Neuronal stem cell (in vitro differentiated cells): ENCODE results near the gene ZNF609.
"Not testable (repeated sequence)": the region's sequence is repeated elsewhere in the genome, so short reads cannot be mapped to it uniquely, and the experiment has no call there.

Source experiments
- DNase-seq: peaks from one replicate; pipeline ENCODE4 v3.0.0-alpha.2; 2013; ENCODE audit warnings: low spot score
- H2AFZ ChIP-seq: one replicate; pipeline ENCODE4 v1.6.1; 2013; ENCODE audit warnings: mild to moderate bottlenecking, low read length, inconsistent platforms
- H2AK5ac ChIP-seq: 2 replicates; pipeline ENCODE4 v1.6.1; 2013; ENCODE audit warnings: low read depth, mild to moderate bottlenecking, inconsistent platforms, low read length, moderate library complexity, mixed read lengths
- H2BK120ac ChIP-seq: 2 replicates; pipeline ENCODE4 v1.6.1; 2013; ENCODE audit warnings: low read depth, mild to moderate bottlenecking, inconsistent platforms, low read length, moderate library complexity, mixed read lengths
- H2BK12ac ChIP-seq: one replicate; pipeline ENCODE4 v1.6.1; 2013; ENCODE audit warnings: low read length, inconsistent platforms
- H2BK15ac ChIP-seq: 2 replicates; pipeline ENCODE4 v1.6.1; 2013; ENCODE audit warnings: mild to moderate bottlenecking, low read length, inconsistent platforms, mixed read lengths
- H2BK5ac ChIP-seq: one replicate; pipeline ENCODE4 v1.6.1; 2013; ENCODE audit warnings: inconsistent platforms, mild to moderate bottlenecking, low read length, moderate library complexity
- H3K14ac ChIP-seq: one replicate; pipeline ENCODE4 v1.6.1; 2013; ENCODE audit warnings: low read length, inconsistent platforms
- H3K18ac ChIP-seq: 2 replicates; pipeline ENCODE4 v1.6.1; 2013; ENCODE audit warnings: low read length, inconsistent platforms
- H3K23ac ChIP-seq: 2 replicates; pipeline ENCODE4 v1.6.1; 2013; ENCODE audit warnings: low read depth, mild to moderate bottlenecking, mixed read lengths, low read length, inconsistent platforms; ENCODE audit not compliant: poor library complexity
- H3K27ac ChIP-seq: replicated peaks from 3 replicates; pipeline ENCODE4 v1.5.1; 2013; ENCODE audit warnings: low read length, inconsistent platforms
- H3K27me3 ChIP-seq, 3 experiments: 2 replicates each; pipeline ENCODE4 v1.6.1; 2013; ENCODE audit warnings: low read length in 3 of 3, mild to moderate bottlenecking in 2 of 3, inconsistent platforms in 1 of 3, low read depth in 1 of 3, mixed read lengths in 1 of 3, moderate library complexity in 1 of 3; ENCODE audit not compliant: control insufficient read depth in 3 of 3, insufficient read depth in 3 of 3
- H3K36me3 ChIP-seq, 2 donors: replicated peaks in 1 of 2; 2 replicates each; pipeline ENCODE4 v1.6.1; 2013; ENCODE audit warnings: low read length in 2 of 2; ENCODE audit not compliant: control insufficient read depth in 2 of 2, insufficient read depth in 2 of 2
- H3K4ac ChIP-seq: 2 replicates; pipeline ENCODE4 v1.6.1; 2013; ENCODE audit warnings: inconsistent platforms, mild to moderate bottlenecking, low read length, moderate library complexity
- H3K4me1 ChIP-seq, 2 donors: 1 replicate in 1 of 2; 2 replicates in 1 of 2; pipeline ENCODE4 v1.6.1; 2013; ENCODE audit warnings: low read length in 2 of 2, low read depth in 1 of 2; ENCODE audit not compliant: control insufficient read depth in 2 of 2, insufficient read depth in 1 of 2
- H3K4me2 ChIP-seq: one replicate; pipeline ENCODE4 v1.6.1; 2013; ENCODE audit warnings: mild to moderate bottlenecking, low read length, inconsistent platforms; ENCODE audit not compliant: insufficient read depth, poor library complexity, severe bottlenecking
- H3K4me3 ChIP-seq, 2 donors: 2 replicates each; pipeline ENCODE4 v1.5.1; 2013; ENCODE audit warnings: low read length in 2 of 2, mild to moderate bottlenecking in 2 of 2, inconsistent platforms in 1 of 2, moderate library complexity in 1 of 2
- H3K79me1 ChIP-seq: one replicate; pipeline ENCODE4 v1.6.1; 2013; ENCODE audit warnings: low read depth, mild to moderate bottlenecking, inconsistent platforms, low read length, moderate library complexity
- H3K9ac ChIP-seq: one replicate; pipeline ENCODE4 v1.6.1; 2013; ENCODE audit warnings: mild to moderate bottlenecking, low read depth, low read length, inconsistent platforms; ENCODE audit not compliant: poor library complexity
- H3K9me3 ChIP-seq, 2 donors: replicated peaks in 1 of 2; 2 replicates each; pipeline versions ENCODE3 to v1.6.1; 2013; ENCODE audit warnings: low read length in 2 of 2, mild to moderate bottlenecking in 2 of 2, inconsistent platforms in 1 of 2, low read depth in 1 of 2, mixed read lengths in 1 of 2, moderate library complexity in 1 of 2; ENCODE audit not compliant: control insufficient read depth in 2 of 2, insufficient read depth in 1 of 2
- H4K8ac ChIP-seq: one replicate; pipeline ENCODE4 v1.6.1; 2013; ENCODE audit warnings: low read depth, mild to moderate bottlenecking, inconsistent platforms, low read length, moderate library complexity
- H4K91ac ChIP-seq: one replicate; pipeline ENCODE4 v1.6.1; 2013; ENCODE audit warnings: low read length, low read depth, mild to moderate bottlenecking, inconsistent platforms; ENCODE audit not compliant: poor library complexity
- whole genome bisulfite sequencing, 2 donors: extraction: QIAGEN DNeasy Blood & Tissue Kit; methylation state at CpG; one replicate each; pipeline ENCODE4 v1.1.7; 2013; ENCODE audit warnings: missing lambda C conversion rate in 2 of 2, mixed read lengths in 1 of 2; ENCODE audit not compliant: insufficient read length in 2 of 2, insufficient replicate concordance in 1 of 2; ENCODE audit errors: extremely low coverage in 2 of 2; 5-methylcytosine and 5-hydroxymethylcytosine counted together

The ZNF609 gene

DNA sequence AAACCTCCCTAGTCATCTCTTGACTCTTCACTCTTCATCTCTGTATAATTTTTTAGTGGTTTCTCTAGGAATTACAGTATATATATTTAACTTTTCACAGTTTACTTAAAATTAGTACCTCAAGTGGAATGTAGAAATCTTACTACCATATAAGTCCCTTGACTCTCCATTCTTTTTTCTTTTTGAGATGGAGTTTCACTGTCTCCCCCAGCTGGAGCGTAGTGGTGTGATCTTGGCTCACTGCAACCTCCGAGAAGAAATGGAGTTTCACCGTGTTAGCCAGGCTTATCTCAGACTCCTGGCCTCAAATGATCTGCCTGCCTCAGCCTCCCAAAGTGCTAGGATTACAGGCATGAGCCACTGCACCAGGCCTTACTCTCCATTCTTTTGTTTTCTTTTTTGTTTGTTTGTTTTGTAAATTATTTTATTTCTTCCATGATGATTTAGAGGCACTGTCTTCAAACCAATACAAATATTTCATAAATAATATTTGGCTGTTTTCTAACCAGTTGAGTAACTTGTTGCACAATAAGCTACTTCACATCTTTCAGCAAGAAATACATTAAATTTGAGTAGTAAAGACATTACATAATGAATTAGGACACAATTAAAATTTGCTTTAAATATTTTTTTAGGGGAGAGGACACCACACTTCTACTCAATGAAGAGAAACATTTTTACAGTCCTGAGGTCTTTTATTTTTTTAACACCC lies 170.2 kb downstream of the ZNF609 start:
- no peak overlapping the region for H4K91ac ChIP-seq
- no CpG with 5 or more reads among the region's 3 CpGs for WGBS, 2 donors
- DNase-seq: no peak
- no peaks in the 10 kb centered on the region for H3K27me3 ChIP-seq
- H4K8ac ChIP-seq: no peak overlapping the region
- no peak overlapping the region for H3K4ac ChIP-seq
- no peaks in the 10 kb centered on the region for H3K79me1 ChIP-seq
- no peak overlapping the region for H3K18ac ChIP-seq
- no peak overlapping the region for H2BK5ac ChIP-seq
- no peak overlapping the region for H3K4me2 ChIP-seq
- no peaks in the 10 kb centered on the region for H3K9me3 ChIP-seq
- H3K36me3 ChIP-seq: peaks cover 0 to 34% of the 10 kb centered on the region in 2 donors
- no peak overlapping the region for H3K9ac ChIP-seq
- no peak overlapping the region for H2BK120ac ChIP-seq
- peaks cover 8 to 18% of the 10 kb centered on the region in 2 donors for H3K4me1 ChIP-seq
- no peak overlapping the region for H3K23ac ChIP-seq
- H2BK12ac ChIP-seq: no peak overlapping the region
- no peak overlapping the region for H3K4me3 ChIP-seq
- H3K14ac ChIP-seq: no peak overlapping the region
- no peak overlapping the region for H2AFZ ChIP-seq
- H3K27ac ChIP-seq: no peak overlapping the region
- no peak overlapping the region for H2BK15ac ChIP-seq
- no peak overlapping the region for H2AK5ac ChIP-seq

DNA sequence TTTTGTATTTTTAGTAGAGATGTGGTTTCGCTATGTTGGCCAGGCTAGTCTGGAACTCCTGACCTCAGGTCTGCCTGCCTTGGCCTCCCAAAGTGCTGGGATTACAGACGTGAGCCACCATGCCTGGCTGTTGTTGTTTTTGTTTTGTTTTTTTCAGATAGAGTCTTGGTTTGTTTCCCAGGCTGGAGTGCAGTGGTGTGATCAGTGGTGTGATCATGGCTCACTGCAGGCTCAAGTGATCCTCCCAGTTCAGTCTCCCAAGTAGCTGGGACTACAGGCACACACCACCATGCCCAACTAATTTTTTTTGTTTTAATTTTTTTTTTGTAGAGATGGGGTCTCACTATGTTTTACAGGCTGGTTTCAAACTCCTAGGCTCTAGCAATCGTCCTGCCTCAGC lies 172.3 kb downstream of the ZNF609 start:
- not testable (repeated sequence) for H3K4ac ChIP-seq, H2BK15ac ChIP-seq, H3K14ac ChIP-seq, H4K8ac ChIP-seq, H3K9ac ChIP-seq, H2BK5ac ChIP-seq, H3K23ac ChIP-seq, H3K27me3 ChIP-seq, H2AFZ ChIP-seq, H2BK120ac ChIP-seq, H3K79me1 ChIP-seq, H2AK5ac ChIP-seq, DNase-seq, H2BK12ac ChIP-seq, H3K4me2 ChIP-seq, H4K91ac ChIP-seq, H3K4me3 ChIP-seq, H3K18ac ChIP-seq
- peaks cover 12 to 32% of the 10 kb centered on the region in 2 donors for H3K4me1 ChIP-seq
- peaks cover 0 to 32% of the 10 kb centered on the region in 2 donors for H3K36me3 ChIP-seq
- H3K27ac ChIP-seq: peak overlapping the region; percentile 13
- H3K9me3 ChIP-seq: peaks cover 0 to 11% of the 10 kb centered on the region in 2 donors
- WGBS, 2 donors: no CpG with 5 or more reads among the region's 3 CpGs

DNA sequence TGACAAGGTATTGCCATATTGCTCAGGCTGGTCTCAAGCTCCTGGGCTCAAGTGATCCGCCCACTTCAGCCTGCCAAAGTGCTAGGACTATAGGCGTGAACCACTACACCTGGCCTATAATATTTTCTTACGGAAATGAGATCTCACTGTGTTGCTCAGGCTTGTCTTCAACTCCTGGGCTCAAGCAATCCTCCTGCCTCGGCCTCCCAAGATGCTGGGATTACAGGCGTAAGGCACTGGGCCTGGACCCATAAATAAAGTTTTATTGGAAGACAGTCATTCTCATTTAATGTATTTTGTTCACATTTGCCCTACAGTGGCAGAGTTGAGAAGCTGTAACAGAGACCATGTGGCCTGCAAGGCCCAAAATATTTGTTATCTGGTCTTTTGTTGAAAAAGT lies 173.0 kb downstream of the ZNF609 start:
- no peak overlapping the region for H2BK12ac ChIP-seq
- H4K8ac ChIP-seq: no peak overlapping the region
- H3K4me3 ChIP-seq: no peak overlapping the region
- H3K4me2 ChIP-seq: no peak overlapping the region
- no peak overlapping the region for H4K91ac ChIP-seq
- H3K4me1 ChIP-seq: peaks cover 12 to 32% of the 10 kb centered on the region in 2 donors
- H3K14ac ChIP-seq: no peak overlapping the region
- H3K79me1 ChIP-seq: no peaks in the 10 kb centered on the region
- H3K9me3 ChIP-seq: peaks cover 0 to 15% of the 10 kb centered on the region in 2 donors
- no peak overlapping the region for H3K4ac ChIP-seq
- H2AFZ ChIP-seq: no peak overlapping the region
- H2AK5ac ChIP-seq: peak overlapping the region; percentile 77
- H3K23ac ChIP-seq: no peak overlapping the region
- H3K36me3 ChIP-seq: peaks cover 0 to 31% of the 10 kb centered on the region in 2 donors
- no peak overlapping the region for H3K18ac ChIP-seq
- no peak overlapping the region for H3K9ac ChIP-seq
- peak overlapping the region; percentile 83 for H3K27ac ChIP-seq
- no peak for DNase-seq
- H2BK120ac ChIP-seq: no peak overlapping the region
- H2BK15ac ChIP-seq: no peak overlapping the region
- no peaks in the 10 kb centered on the region for H3K27me3 ChIP-seq
- no CpG with 5 or more reads among the region's 5 CpGs for WGBS, 2 donors
- no peak overlapping the region for H2BK5ac ChIP-seq

DNA sequence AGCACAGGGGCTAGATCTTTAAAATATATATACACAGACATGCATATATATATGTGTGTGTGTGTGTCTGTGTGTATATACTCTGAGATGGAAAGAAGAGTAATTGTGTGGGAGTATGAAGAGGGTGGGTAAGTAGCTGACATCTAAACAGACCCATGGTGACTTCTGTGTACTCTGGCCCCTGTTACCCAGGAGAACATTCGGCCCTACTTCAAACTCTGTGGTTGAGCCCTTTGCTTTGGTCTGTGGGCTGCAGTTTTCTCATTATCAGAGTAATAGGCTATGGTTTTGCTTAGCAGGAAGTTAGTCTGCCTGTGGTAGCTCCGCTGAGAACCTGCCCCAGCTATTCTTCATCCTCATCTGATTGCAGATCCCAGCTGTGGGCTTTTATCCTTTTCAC lies 173.6 kb downstream of the ZNF609 start:
- H4K91ac ChIP-seq: no peak overlapping the region
- H2BK15ac ChIP-seq: no peak overlapping the region
- DNase-seq: peak; percentile 15
- H3K23ac ChIP-seq: no peak overlapping the region
- no peak overlapping the region for H2AK5ac ChIP-seq
- H3K9me3 ChIP-seq: peaks cover 0 to 15% of the 10 kb centered on the region in 2 donors
- no peak overlapping the region for H3K14ac ChIP-seq
- no peak overlapping the region for H4K8ac ChIP-seq
- no peak overlapping the region for H3K9ac ChIP-seq
- no peak overlapping the region for H2BK12ac ChIP-seq
- peaks cover 12 to 32% of the 10 kb centered on the region in 2 donors for H3K4me1 ChIP-seq
- peak overlapping the region; percentile 83 for H3K27ac ChIP-seq
- no peak overlapping the region for H2BK120ac ChIP-seq
- WGBS, 2 donors: no CpG with 5 or more reads among the region's 2 CpGs
- peak overlapping the region; percentile 15 for H3K4me2 ChIP-seq
- no peak overlapping the region for H3K4me3 ChIP-seq
- no peaks in the 10 kb centered on the region for H3K27me3 ChIP-seq
- peaks cover 0 to 32% of the 10 kb centered on the region in 2 donors for H3K36me3 ChIP-seq
- H3K79me1 ChIP-seq: no peaks in the 10 kb centered on the region
- H3K4ac ChIP-seq: no peak overlapping the region
- no peak overlapping the region for H2BK5ac ChIP-seq
- no peak overlapping the region for H2AFZ ChIP-seq
- no peak overlapping the region for H3K18ac ChIP-seq
